Keratinocyte (primary cell): ENCODE measurements around the gene USP9X.

Experiments used
- EZH2 ChIP-seq: IDR thresholded peaks from one replicate; pipeline ENCODE4 v1.6.1; 2012; ENCODE audit warnings: inconsistent platforms, mild to moderate bottlenecking, low read length, moderate library complexity
- TF ChIP-seq, protein P1 (sequence below), 3 experiments: IDR thresholded peaks in 1 of 3; conservative IDR thresholded peaks in 1 of 3; optimal IDR thresholded peaks in 1 of 3; 2 replicates in 2 of 3; 3 replicates in 1 of 3; pipeline versions ENCODE3 to v1.5.1; 2011; ENCODE audit warnings: low read length in 3 of 3, mild to moderate bottlenecking in 3 of 3, moderate library complexity in 2 of 3, control low read depth in 1 of 3, inconsistent platforms in 1 of 3; ENCODE audit not compliant: insufficient read depth in 2 of 3; ENCODE audit errors: extremely low read depth in 1 of 3

GRCh38 chrX:41100819-41101218 is 15.6 kb downstream of the USP9X start:
- TF ChIP-seq, protein P1, sequence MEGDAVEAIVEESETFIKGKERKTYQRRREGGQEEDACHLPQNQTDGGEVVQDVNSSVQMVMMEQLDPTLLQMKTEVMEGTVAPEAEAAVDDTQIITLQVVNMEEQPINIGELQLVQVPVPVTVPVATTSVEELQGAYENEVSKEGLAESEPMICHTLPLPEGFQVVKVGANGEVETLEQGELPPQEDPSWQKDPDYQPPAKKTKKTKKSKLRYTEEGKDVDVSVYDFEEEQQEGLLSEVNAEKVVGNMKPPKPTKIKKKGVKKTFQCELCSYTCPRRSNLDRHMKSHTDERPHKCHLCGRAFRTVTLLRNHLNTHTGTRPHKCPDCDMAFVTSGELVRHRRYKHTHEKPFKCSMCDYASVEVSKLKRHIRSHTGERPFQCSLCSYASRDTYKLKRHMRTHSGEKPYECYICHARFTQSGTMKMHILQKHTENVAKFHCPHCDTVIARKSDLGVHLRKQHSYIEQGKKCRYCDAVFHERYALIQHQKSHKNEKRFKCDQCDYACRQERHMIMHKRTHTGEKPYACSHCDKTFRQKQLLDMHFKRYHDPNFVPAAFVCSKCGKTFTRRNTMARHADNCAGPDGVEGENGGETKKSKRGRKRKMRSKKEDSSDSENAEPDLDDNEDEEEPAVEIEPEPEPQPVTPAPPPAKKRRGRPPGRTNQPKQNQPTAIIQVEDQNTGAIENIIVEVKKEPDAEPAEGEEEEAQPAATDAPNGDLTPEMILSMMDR (optimal IDR thresholded peaks at IDR 0.05 in 1 of 3, IDR thresholded peaks at IDR 0.05 in 1 of 3, conservative IDR thresholded peaks at IDR 0.05 in 1 of 3; ENCODE audit: extremely low read depth in 1 of 3, insufficient read depth in 2 of 3, low read length in 3 of 3), result no peak
- TF ChIP-seq EZH2, result no peak
